GM21619 (cell line): ENCODE results near the gene FAM98A.

Source experiments
- ATAC-seq: cut with Tn5 transposase; IDR thresholded peaks from one replicate; pipeline ENCODE4 v1.9.1; 2021; ENCODE audit not compliant: unreplicated experiment

FAM98A gene

DNA sequence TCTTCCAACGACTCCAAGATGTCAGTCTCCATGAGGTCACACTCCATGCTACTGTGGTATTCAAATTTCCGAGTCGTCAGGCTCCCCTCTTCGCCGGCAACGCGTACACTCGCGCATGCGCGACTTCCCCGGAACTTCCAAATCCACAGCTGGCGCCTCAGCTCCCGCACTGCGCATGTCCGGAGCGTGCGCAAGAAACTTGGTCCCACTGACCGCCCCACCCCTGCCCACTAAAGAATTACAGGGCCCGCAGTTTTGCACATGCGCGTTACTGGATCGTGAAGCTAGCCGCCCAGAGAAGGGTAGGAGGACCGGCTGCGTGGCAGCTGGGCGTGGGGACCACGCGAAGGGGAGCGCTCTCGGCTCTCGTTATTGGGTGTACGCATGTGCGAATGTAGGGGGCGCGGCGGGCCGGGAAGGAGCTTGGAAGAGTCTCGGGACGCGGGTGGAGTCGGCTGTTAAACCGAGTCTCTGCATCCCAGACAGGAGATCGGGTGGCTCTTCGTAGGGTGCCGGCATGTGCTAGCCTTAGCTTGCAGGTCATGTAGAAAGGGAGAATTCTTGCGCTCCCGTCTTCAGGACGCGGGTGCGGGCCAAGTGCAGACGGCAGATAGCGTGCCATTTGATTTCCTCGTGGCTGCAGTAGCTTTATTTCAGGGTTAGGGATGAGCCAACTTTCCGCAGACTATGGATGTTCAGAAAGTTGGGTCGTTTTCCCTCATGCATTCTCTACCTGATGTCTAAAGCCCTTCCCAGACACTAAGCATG is at the start of gene FAM98A:
Gene FAM98A, minus strand, starts transcription at position 125 of the 768 bp plus-strand sequence. Its CDS starts 78 bp downstream, at position 47.
- peak; percentile 90 for ATAC-seq

DNA sequence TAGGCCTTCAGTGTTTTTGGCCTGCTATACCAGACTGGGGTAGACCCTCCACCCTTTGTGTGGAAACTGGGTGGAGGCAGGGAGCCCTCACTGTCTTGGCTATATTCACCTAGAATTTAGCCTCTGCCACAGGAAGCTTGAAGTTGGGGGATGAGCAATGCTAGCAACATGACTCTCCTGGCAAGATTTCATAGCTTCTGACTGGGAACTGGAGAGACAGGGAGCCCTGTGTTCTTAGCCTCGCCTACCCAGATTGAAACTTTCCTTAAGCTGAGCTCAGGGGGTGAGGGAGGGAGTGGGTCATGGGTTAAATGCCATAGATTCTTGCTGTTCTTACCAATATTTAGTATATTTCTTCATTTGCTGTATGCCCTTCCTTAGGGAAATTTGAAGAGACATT is 46.8 kb upstream of the FAM98A start:
- no peak for ATAC-seq

- ATAC-seq: no peak
Observed at GRCh38 chr2:33644215-33644614, 45.1 kb upstream of the FAM98A start.

DNA sequence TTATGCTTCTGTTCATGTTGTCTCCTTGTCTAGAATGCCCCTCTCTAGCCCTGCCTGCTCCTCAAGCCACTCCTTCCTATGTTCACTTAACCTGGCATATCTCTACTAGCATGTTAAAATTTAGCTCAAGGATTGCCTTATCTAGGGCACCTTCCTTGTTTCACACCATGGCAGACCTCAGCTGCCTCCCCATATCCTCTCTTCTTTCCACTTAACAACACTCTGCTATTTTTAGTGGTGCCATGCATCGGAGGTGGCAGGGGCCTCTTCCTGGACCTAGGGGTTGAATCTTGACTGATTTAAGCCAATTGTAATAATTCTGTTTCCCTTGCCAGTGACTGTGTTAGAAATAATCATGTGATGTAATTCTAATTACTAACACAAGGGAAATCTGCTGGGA is 36.9 kb upstream of the FAM98A start:
- no peak for ATAC-seq

DNA sequence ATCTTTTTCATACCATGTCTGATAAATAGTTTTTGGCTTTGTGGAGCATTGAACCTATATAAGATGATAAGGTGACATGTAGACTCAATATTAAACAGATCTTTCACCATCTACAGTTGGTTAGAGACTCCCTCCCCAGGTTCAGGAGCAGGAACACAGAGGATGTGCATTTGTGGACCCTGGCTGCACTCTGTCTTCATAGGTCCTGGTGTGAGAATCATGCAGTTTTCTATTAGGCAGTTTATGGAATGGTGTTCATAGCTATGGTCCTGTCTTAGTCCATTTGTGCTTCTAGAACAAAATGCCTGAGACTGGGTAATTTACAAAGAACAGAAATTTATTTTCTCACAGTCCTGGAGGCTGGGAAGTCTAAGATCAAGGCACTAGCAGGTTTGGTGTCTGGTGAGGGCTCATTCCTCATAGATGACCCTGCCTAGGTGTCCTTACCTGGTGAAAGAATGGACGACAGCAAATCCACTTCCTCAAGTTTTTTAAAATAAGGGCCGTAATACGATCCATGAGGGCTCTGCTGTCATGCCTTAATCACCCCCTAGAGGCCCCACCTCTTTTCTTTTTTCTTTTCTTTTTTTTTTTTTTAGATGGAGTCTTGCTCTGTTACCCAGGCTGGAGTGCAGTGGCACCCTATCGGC is 35.3 kb upstream of the FAM98A start:
- ATAC-seq: no peak

- no peak for ATAC-seq
Observed at GRCh38 chr2:33633315-33633714, 34.2 kb upstream of the FAM98A start.

- no peak for ATAC-seq
Observed at GRCh38 chr2:33632831-33633230, 33.7 kb upstream of the FAM98A start.

DNA sequence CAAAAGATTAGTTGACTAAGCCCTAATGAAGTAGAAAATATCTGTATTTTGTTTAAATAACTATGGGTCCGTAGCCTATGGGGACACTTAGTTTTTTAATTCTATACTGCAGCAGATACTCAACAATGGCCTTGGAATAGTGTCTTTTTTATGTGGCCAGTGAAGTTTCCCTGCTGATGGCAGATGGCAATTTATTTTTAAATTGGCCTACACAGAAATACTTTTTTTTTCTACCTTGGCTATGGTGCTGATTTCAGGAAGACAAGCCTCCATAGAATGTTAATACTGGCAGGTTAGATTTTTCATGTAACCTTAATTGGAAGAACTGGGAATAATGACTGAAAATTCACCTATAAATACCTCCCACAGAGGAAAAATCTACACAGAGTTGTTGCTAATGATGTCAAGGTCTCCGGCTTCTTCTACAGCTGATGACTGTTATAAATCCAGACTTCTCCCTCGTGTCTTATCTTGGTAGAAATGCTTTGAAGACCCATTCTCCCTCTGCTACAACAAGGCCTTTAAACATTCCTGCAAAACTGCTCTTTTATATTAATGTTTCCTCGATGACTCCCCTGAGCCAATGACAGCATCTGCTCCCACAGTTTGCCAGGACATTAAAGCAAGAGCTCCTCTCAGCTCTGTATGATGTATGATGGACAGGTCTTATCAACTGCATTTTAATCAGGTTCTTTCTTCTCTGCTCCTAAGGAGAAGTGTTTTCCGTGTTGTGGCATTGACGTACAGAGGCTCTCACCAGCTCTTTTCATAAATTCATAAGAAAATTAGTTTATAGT is 29.1 kb upstream of the FAM98A start:
- ATAC-seq: no peak

GRCh38 chr2:33619028-33619427 is 19.9 kb upstream of the FAM98A start:
- no peak for ATAC-seq

GRCh38 chr2:33617989-33618388 is 18.9 kb upstream of the FAM98A start:
- no peak for ATAC-seq

- no peak for ATAC-seq
Observed at GRCh38 chr2:33617401-33617800, 18.3 kb upstream of the FAM98A start.

GRCh38 chr2:33616873-33617272 is 17.8 kb upstream of the FAM98A start:
- ATAC-seq: no peak

DNA sequence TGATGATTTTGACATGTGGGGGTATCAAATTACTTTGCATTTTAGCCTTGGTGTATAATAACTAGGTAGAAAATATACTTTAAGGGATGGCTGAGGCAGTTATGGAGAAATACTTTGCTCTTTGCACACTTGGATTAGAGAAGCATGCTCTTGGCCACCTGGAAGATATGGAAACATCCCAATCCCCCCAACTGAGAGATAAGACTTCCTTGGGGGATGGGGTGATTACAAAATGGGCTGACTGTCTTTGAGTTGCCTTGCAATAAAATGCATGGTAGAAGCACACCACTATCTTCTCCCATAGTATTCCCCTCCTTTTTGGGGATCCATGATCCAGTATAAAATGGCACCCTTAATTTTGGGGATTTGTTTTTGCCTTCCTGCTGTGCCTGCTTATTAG is 15.1 kb upstream of the FAM98A start:
- ATAC-seq: no peak

DNA sequence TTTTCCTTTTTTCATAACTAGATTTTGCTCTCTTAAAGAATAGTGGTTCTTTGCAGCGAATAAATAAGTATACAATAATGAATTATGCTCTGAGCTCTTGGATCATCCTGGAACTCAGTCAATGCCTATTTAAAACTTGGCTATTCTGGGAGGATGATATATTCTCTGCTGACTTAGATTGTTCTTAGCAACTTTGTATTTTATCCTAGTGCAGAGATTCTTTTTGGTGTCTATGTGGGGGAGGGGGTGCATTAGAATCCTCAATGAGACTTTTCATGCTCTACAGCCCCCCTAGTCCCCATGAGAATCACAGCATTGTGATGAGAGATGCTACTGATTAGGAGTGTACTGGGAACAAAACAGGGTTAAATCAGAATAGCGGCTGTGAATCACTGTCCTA is 8.8 kb upstream of the FAM98A start:
- ATAC-seq: no peak

GRCh38 chr2:33607251-33607721 is 8.2 kb upstream of the FAM98A start:
- no peak for ATAC-seq

GRCh38 chr2:33606622-33607021 is 7.5 kb upstream of the FAM98A start:
- no peak for ATAC-seq

DNA sequence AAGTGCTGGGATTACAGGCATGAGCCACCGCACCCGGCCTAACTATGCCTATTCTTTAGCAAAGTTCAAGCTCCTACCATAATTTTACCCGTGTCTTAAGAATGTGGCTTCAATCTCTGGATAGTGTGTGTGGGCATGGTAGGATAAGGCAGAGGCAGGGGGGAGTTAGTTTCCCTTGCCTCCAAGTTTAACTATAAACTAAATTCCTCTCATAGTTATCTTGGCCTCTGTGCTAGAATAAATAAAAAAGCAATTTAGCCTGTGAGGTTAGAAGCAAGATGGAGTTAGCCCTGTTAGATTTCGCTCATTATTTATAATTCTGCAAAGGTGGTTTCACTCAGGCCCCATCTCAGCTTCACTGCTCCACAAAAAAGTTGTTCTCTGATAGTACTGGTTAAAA is 7.0 kb upstream of the FAM98A start:
- ATAC-seq: no peak

GRCh38 chr2:33605056-33605455 is 6.0 kb upstream of the FAM98A start:
- no peak for ATAC-seq

DNA sequence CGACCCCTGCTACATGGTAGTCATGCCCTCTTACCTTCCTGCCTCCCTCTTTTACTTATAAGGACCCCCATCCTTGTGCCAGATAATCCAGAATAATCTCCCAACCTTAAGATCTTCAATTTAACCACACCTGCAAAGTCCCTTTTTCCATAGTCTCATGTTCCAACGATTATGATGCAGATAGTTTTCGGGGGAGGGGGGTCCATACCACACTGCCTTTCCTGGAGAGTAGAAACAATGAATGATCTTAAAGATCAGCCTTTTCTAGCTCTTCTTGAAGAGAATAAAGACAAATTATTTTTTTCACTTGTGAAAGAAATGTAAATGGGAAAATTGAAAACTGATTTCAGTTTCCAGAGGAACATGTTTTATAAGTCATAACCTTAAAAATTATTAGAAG is 4.3 kb upstream of the FAM98A start:
- no peak for ATAC-seq

- ATAC-seq: no peak
Observed at GRCh38 chr2:33602201-33602830, 3.2 kb upstream of the FAM98A start.

GRCh38 chr2:33599943-33600192 is 769 bp upstream of the FAM98A start:
- ATAC-seq: no peak
